ENCODE measurements around the gene RAPGEF6. TPM values are rescaled to one million over a fixed set of nuclear protein-coding genes. Genes with fewer than 3 reads are reported as not detected.

The RAPGEF6 gene
- total RNA-seq, 2 donors from 2014 or later = 19.2 to 24.0 TPM

DNA sequence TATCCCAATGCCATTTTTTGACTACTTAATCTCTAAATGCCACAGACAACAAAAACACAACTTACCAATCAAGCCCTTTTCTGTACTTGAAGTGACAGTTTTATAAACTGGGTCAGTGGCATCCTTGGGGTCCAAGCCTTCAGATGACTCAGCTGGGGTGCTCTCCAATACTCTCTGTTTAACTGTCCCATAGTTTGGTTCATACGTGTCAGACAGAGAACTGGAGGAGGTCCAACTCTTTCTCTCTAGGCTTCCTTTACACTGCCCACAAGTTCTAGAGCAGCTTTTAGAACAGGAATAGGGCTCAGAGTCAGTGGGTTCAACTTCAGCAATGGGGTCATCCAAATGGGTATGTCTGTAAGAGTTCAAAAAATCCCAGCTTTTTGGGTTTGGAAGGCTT, 204.2 kb downstream of the RAPGEF6 start:
- Mint-ChIP-seq H3K27me3 (ENCODE audit: insufficient read depth) (no peaks in the 10 kb centered on the region), H3K4me3 (no peak overlapping the region)

DNA sequence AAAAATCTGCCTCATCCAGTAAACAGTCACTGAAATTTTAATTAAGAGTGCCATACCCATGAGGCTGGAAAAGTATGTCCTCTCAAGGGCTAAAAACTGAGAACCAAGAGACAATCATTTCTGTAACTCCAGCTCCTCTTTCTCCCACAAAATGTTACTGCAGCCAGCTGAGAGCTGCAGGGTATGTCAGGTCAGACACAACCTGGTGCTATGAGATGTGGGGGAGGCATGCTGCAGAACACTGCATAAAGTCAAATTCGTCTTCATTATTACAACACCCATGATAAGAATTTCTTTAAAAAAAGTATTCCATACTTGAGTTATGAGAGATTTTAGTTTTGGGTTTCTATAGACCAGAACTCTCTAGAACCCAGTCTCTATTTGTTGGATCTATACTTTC, 209.0 kb downstream of the RAPGEF6 start:
- peaks cover 4% of the 10 kb centered on the region for H3K4me1 Mint-ChIP-seq
- no peak overlapping the region for H3K4me3 ChIP-seq (ENCODE audit: low read length)
- no peak overlapping the region for H3K9ac ChIP-seq (ENCODE audit: extremely low read depth, low read length, poor library complexity, severe bottlenecking)
- no peaks in the 10 kb centered on the region for H3K9me3 ChIP-seq (ENCODE audit: control insufficient read depth, low read length)
- H3K27me3 ChIP-seq (ENCODE audit: control insufficient read depth, insufficient read depth, low read length, poor library complexity, severe bottlenecking) = no peaks in the 10 kb centered on the region
- no peaks in the 10 kb centered on the region for H3K27me3 Mint-ChIP-seq (ENCODE audit: insufficient read depth)
- H3K27ac ChIP-seq (ENCODE audit: low read depth, low read length) = no peak overlapping the region
- peaks cover 51% of the 10 kb centered on the region for H3K36me3 ChIP-seq (ENCODE audit: control insufficient read depth, insufficient read depth, low read length)
- no CpG with 5 or more reads among the region's 1 CpG for WGBS, 2 experiments (ENCODE audit: insufficient coverage in 1 of 2, insufficient read length in 1 of 2)
- peaks cover 30% of the 10 kb centered on the region for H3K36me3 Mint-ChIP-seq (ENCODE audit: low read depth)
- H3K4me3 Mint-ChIP-seq = no peak overlapping the region
- no peak overlapping the region for H3K27ac Mint-ChIP-seq
- TF ChIP-seq, protein P1, sequence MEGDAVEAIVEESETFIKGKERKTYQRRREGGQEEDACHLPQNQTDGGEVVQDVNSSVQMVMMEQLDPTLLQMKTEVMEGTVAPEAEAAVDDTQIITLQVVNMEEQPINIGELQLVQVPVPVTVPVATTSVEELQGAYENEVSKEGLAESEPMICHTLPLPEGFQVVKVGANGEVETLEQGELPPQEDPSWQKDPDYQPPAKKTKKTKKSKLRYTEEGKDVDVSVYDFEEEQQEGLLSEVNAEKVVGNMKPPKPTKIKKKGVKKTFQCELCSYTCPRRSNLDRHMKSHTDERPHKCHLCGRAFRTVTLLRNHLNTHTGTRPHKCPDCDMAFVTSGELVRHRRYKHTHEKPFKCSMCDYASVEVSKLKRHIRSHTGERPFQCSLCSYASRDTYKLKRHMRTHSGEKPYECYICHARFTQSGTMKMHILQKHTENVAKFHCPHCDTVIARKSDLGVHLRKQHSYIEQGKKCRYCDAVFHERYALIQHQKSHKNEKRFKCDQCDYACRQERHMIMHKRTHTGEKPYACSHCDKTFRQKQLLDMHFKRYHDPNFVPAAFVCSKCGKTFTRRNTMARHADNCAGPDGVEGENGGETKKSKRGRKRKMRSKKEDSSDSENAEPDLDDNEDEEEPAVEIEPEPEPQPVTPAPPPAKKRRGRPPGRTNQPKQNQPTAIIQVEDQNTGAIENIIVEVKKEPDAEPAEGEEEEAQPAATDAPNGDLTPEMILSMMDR (conservative IDR thresholded peaks at IDR 0.05) = no peak
- H3K9me3 Mint-ChIP-seq = no peaks in the 10 kb centered on the region
- DNase-seq = no peak
- no peaks in the 10 kb centered on the region for H3K4me1 ChIP-seq (ENCODE audit: control insufficient read depth, insufficient read depth, low read length)

More for the DNA sequence above, 204.2 kb downstream of the RAPGEF6 start:
- Mint-ChIP-seq H3K4me1 (peaks cover 4% of the 10 kb centered on the region), H3K36me3 (ENCODE audit: low read depth) (peaks cover 56% of the 10 kb centered on the region), H3K27ac (no peak overlapping the region), H3K9me3 (no peaks in the 10 kb centered on the region)
- no peak overlapping the region for H3K4me3 ChIP-seq (ENCODE audit: low read length)
- no peaks in the 10 kb centered on the region for H3K27me3 ChIP-seq (ENCODE audit: control insufficient read depth, insufficient read depth, low read length, poor library complexity, severe bottlenecking)
- H3K36me3 ChIP-seq (ENCODE audit: control insufficient read depth, insufficient read depth, low read length) = peaks cover 65% of the 10 kb centered on the region
- no peak for DNase-seq
- no peaks in the 10 kb centered on the region for H3K9me3 ChIP-seq (ENCODE audit: control insufficient read depth, low read length)
- no peak overlapping the region for H3K27ac ChIP-seq (ENCODE audit: low read depth, low read length)
- 80 to 98% methylated on average over 1 of the region's 1 CpG for WGBS, 2 experiments (ENCODE audit: insufficient coverage in 1 of 2, insufficient read length in 1 of 2)
- no peaks in the 10 kb centered on the region for H3K4me1 ChIP-seq (ENCODE audit: control insufficient read depth, insufficient read depth, low read length)
- TF ChIP-seq, protein P1 (conservative IDR thresholded peaks at IDR 0.05) = no peak
- no peak overlapping the region for H3K9ac ChIP-seq (ENCODE audit: extremely low read depth, low read length, poor library complexity, severe bottlenecking)

DNA sequence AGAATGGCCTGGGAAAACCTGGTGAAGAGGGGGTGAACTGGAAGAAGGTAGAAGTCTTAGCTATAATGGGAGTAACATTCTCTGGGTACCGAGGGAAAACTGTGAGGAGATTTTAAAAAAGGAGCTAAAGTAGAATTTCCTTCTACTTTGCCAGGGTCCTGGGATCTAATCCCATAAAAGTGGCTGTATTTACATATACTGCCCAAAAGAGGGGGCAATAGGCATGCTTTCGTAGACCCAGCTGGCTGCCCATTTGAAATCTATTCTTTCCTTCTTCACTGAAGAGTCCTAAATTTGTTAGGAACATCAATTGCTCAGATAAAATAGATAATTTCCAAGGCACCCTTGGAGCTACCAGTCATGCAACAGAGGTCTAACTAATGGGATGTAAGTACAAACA, 212.0 kb downstream of the RAPGEF6 start:
- no peaks in the 10 kb centered on the region for H3K27me3 ChIP-seq (ENCODE audit: control insufficient read depth, insufficient read depth, low read length, poor library complexity, severe bottlenecking)
- no peak overlapping the region for H3K4me3 ChIP-seq (ENCODE audit: low read length)
- no peak for DNase-seq
- H3K9me3 Mint-ChIP-seq = no peaks in the 10 kb centered on the region
- no peak overlapping the region for H3K9ac ChIP-seq (ENCODE audit: extremely low read depth, low read length, poor library complexity, severe bottlenecking)
- H3K36me3 ChIP-seq (ENCODE audit: control insufficient read depth, insufficient read depth, low read length) = peaks cover 31% of the 10 kb centered on the region
- H3K9me3 ChIP-seq (ENCODE audit: control insufficient read depth, low read length) = no peaks in the 10 kb centered on the region
- no peaks in the 10 kb centered on the region for H3K27me3 Mint-ChIP-seq (ENCODE audit: insufficient read depth)
- H3K27ac ChIP-seq (ENCODE audit: low read depth, low read length) = no peak overlapping the region
- TF ChIP-seq, protein P1 (conservative IDR thresholded peaks at IDR 0.05) = peak; percentile 73
- no peaks in the 10 kb centered on the region for H3K4me1 ChIP-seq (ENCODE audit: control insufficient read depth, insufficient read depth, low read length)
- H3K36me3 Mint-ChIP-seq (ENCODE audit: low read depth) = peaks cover 20% of the 10 kb centered on the region
- WGBS, 2 experiments (ENCODE audit: insufficient coverage in 1 of 2, insufficient read length in 1 of 2) = 76 to 80% methylated on average over 2 of the region's 2 CpGs
- H3K4me1 Mint-ChIP-seq = no peaks in the 10 kb centered on the region
- H3K27ac Mint-ChIP-seq = no peak overlapping the region
- no peak overlapping the region for H3K4me3 Mint-ChIP-seq

Data from endodermal cell (in vitro differentiated cells).